HepG2 (cell line): ENCODE results near the gene TRIM37. TPM values are rescaled to one million over a fixed set of nuclear protein-coding genes. Genes with fewer than 3 reads are reported as not detected.

ENCODE experiments used
- ATAC-seq: fragments of 200-7000 bp; cut with Tn5 transposase; 3 replicates; pipeline ENCODE4 v1.9.1; 2020; ENCODE audit warnings: mild to moderate bottlenecking, moderate library complexity
- BruUV-seq: library from RNA; stranded (reverse); fragments of 400-500 nt; replicated peaks from 2 replicates; lab custom pipeline; 2021; lab: Mats Ljungman, UMichigan
- CTCF ChIA-PET: fragments of 300-600 bp; formaldehyde crosslinking; extraction: SDS; loops from one replicate; lab custom pipeline; 2021; ENCODE audit warnings: low total read pairs, inconsistent platforms, low intra/inter-chr PET ratio; lab: Yijun Ruan, JAX
- POLR2A ChIA-PET: fragments of 350-600 bp; sonication (Branson Sonifier 250); formaldehyde crosslinking; loops from one replicate; lab custom pipeline; 2020; ENCODE audit warnings: antibody characterized with exemption, inconsistent platforms; lab: Yijun Ruan, JAX
- DNase-seq: peaks from one replicate; pipeline ENCODE4 v3.0.0-alpha.2; 2015; ENCODE audit warnings: low spot score
- FAIRE-seq: peaks from 3 replicates; lab custom pipeline; 2011; peaks lifted over from hg19 to GRCh38; lab: Jason Lieb, UNC
- H2AFZ ChIP-seq: one replicate; pipeline ENCODE4 v1.6.1; 2011; ENCODE audit warnings: low read length, inconsistent platforms
- H3K27ac ChIP-seq: fragments of 300-600 bp; 3 replicates; pipeline ENCODE4 v1.8.0; 2011; ENCODE audit warnings: mixed run types, mild to moderate bottlenecking, mixed read lengths, low read length, inconsistent platforms; ENCODE audit not compliant: insufficient read depth; ENCODE audit errors: extremely low read length
- H3K27me3 ChIP-seq, 2 experiments: fragments of 200-600 bp in 1 of 2; 2 replicates in 1 of 2; 3 replicates in 1 of 2; pipeline versions ENCODE4 v1.6.0 to v1.8.0; 2011; ENCODE audit warnings: low read length in 2 of 2, mild to moderate bottlenecking in 2 of 2, moderate library complexity in 2 of 2, inconsistent platforms in 1 of 2; ENCODE audit not compliant: insufficient read depth in 2 of 2, control insufficient read depth in 1 of 2
- H3K36me3 ChIP-seq, 2 experiments: fragments of 200-600 bp in 1 of 2; replicated peaks in 1 of 2; 2 replicates in 1 of 2; 3 replicates in 1 of 2; pipeline versions ENCODE4 v1.5.1 to v1.8.0; 2011; ENCODE audit warnings: low read length in 2 of 2, inconsistent platforms in 1 of 2; ENCODE audit not compliant: insufficient read depth in 2 of 2, control insufficient read depth in 1 of 2
- H3K4me1 ChIP-seq: 2 replicates; pipeline ENCODE4 v1.5.1; 2012; ENCODE audit warnings: low read length, inconsistent platforms; ENCODE audit not compliant: insufficient read depth
- H3K4me2 ChIP-seq: 2 replicates; pipeline ENCODE4 v1.6.0; 2011; ENCODE audit warnings: low read depth, low read length, inconsistent platforms
- H3K4me3 ChIP-seq, 3 experiments: fragments of 200-600 bp in 1 of 3; sonication (generic), shearing (Covaris generic) in 1 of 3; replicated peaks in 1 of 3; 2 replicates each; pipeline ENCODE4 v1.5.1; 2011 to 2016; ENCODE audit warnings: low read length in 3 of 3, inconsistent platforms in 2 of 3, low read depth in 2 of 3, mild to moderate bottlenecking in 2 of 3, control low read depth in 1 of 3, mixed read lengths in 1 of 3; ENCODE audit not compliant: insufficient read depth in 1 of 3
- H3K79me2 ChIP-seq: one replicate; pipeline ENCODE4 v1.6.1; 2011; ENCODE audit warnings: low read length, inconsistent platforms; ENCODE audit not compliant: insufficient read depth
- H3K9ac ChIP-seq: 2 replicates; pipeline ENCODE4 v1.6.0; 2011; ENCODE audit warnings: mild to moderate bottlenecking, low read depth, low read length, inconsistent platforms; ENCODE audit not compliant: insufficient read depth
- H3K9me3 ChIP-seq: 2 replicates; pipeline ENCODE4 v1.5.1; 2012; ENCODE audit warnings: mild to moderate bottlenecking, low read length
- H4K20me1 ChIP-seq: 2 replicates; pipeline ENCODE4 v1.6.0; 2011; ENCODE audit warnings: inconsistent platforms, mild to moderate bottlenecking, low read length, moderate library complexity; ENCODE audit not compliant: insufficient read depth
- CSRNP1 ChIP-seq: sonication (generic); formaldehyde crosslinking; IDR thresholded peaks from 2 replicates; pipeline ENCODE4 v1.8.1; 2023; ENCODE audit warnings: mild to moderate bottlenecking, missing genetic modification reagents
- CSRNP2 ChIP-seq: sonication (generic); formaldehyde crosslinking; conservative IDR thresholded peaks from 2 replicates; pipeline ENCODE4 v1.8.0; 2022; ENCODE audit warnings: low read depth, missing genetic modification reagents
- DNMT1 ChIP-seq: sonication (generic); formaldehyde crosslinking; IDR thresholded peaks from 2 replicates; pipeline ENCODE4 v1.5.1; 2020; ENCODE audit warnings: mild to moderate bottlenecking, missing genetic modification reagents
- NFIB ChIP-seq: sonication (generic); formaldehyde crosslinking; IDR thresholded peaks from 2 replicates; pipeline ENCODE4 v1.9.0; 2021; ENCODE audit warnings: missing genetic modification reagents, mild to moderate bottlenecking, borderline replicate concordance
- NFYB ChIP-seq: sonication (generic); formaldehyde crosslinking; IDR thresholded peaks from 2 replicates; pipeline ENCODE4 v1.4.0; 2020; ENCODE audit warnings: missing genetic modification reagents
- SOX13 ChIP-seq, 3 experiments: fragments of 450-650 bp in 1 of 3; sonication (generic) in 1 of 3; formaldehyde crosslinking in 1 of 3; IDR thresholded peaks in 2 of 3; conservative IDR thresholded peaks in 1 of 3; 2 replicates each; pipeline versions ENCODE4 v1.5.0 to v1.6.1; 2016 to 2020; ENCODE audit warnings: antibody characterized with exemption in 1 of 3, mild to moderate bottlenecking in 1 of 3, missing compliant biosample characterization in 1 of 3, missing genetic modification reagents in 1 of 3, moderate library complexity in 1 of 3
- ZNF407 ChIP-seq: sonication (generic); formaldehyde crosslinking; IDR thresholded peaks from one replicate; pipeline ENCODE4 v1.5.1; 2020; ENCODE audit warnings: mild to moderate bottlenecking, missing genetic modification reagents; ENCODE audit errors: not compliant biosample characterization
- ZNF619 ChIP-seq: sonication (generic); formaldehyde crosslinking; IDR thresholded peaks from 2 replicates; pipeline ENCODE4 v1.4.0; 2020; ENCODE audit warnings: mild to moderate bottlenecking, missing genetic modification reagents
- ZNF746 ChIP-seq: sonication (generic); formaldehyde crosslinking; IDR thresholded peaks from 2 replicates; pipeline ENCODE4 v1.8.0; 2022; ENCODE audit warnings: mild to moderate bottlenecking, missing genetic modification reagents
- ZNF777 ChIP-seq: sonication (generic); formaldehyde crosslinking; IDR thresholded peaks from 2 replicates; pipeline ENCODE4 v1.4.0; 2020; ENCODE audit warnings: missing genetic modification reagents
- ZNF841 ChIP-seq: sonication (generic); formaldehyde crosslinking; IDR thresholded peaks from 2 replicates; pipeline ENCODE4 v1.8.1; 2023; ENCODE audit warnings: missing genetic modification reagents, borderline replicate concordance
- WGBS: methylation state at CpG from one replicate; pipeline ENCODE4 v1.1.6; 2017; ENCODE audit warnings: low lambda C conversion rate; 5-methylcytosine and 5-hydroxymethylcytosine counted together
- in situ Hi-C: cut with HindIII; loops from 2 replicates; pipeline ENCODE4 v1.10.0; 2017; ENCODE audit warnings: low pct_unique_long_range_greater_than_20kb; ENCODE audit not compliant: extremely low pct_ligation_motif_present
- intact Hi-C: fragments of 100-400 bp; cut with micrococcal nuclease; formaldehyde crosslinking; loops from one replicate; pipeline ENCODE4 v1.10.0; 2022; ENCODE audit not compliant: unreplicated experiment
- polyA plus RNA-seq, 8 experiments: library from polyadenylated mRNA; depleted of rRNA in 3 of 8; stranded (reverse) in 7 of 8; unstranded in 1 of 8; fragments of >200 nt; fragmentation: Illumina TruSeq in 4 of 8; extraction: Trizol in 4 of 8; gene quantifications; 2 replicates each; pipeline versions ENCODE4 v1.2.1 to v1.2.3, GENCODE V29; 2011 to 2016; ENCODE audit warnings: low read depth in 4 of 8, missing spikeins in 1 of 8, mixed read lengths in 1 of 8; ENCODE audit not compliant: insufficient read depth in 1 of 8
- total RNA-seq, 5 experiments: library from RNA; depleted of rRNA; stranded (reverse); fragments of >200 nt; fragmentation: Illumina TruSeq; extraction: Trizol; gene quantifications; 2 replicates each; pipeline ENCODE4 v1.2.3, GENCODE V29; 2016; ENCODE audit warnings: low read depth in 1 of 5

TRIM37 gene
- total and polyA plus RNA-seq, 2 of the 13 experiments (the other 11 are each of a cell fraction or from before 2014, with no cell fraction given), result 12.4 to 39.1 TPM

- TF ChIP-seq ZNF841 (CRISPR knock-in tag) (no peak), SOX13 (IDR thresholded peaks at IDR 0.05) (no peak), SOX13 (CRISPR knock-in tag; conservative IDR thresholded peaks at IDR 0.05 in 1 of 2, IDR thresholded peaks at IDR 0.05 in 1 of 2) (no peak), NFIB (CRISPR knock-in tag) (no peak), ZNF746 (CRISPR knock-in tag) (no peak), ZNF777 (CRISPR knock-in tag) (no peak)
- TF ChIP-seq, all 625 proteins: peak for 0
Measured at GRCh38 chr17:59037960-59038359, 68.7 kb downstream of the TRIM37 start (continued).

- Histone ChIP-seq H3K36me3 (peaks cover 7 to 23% of the 10 kb centered on the region in 2 experiments), H3K27ac (no peak overlapping the region), H3K9me3 (no peaks in the 10 kb centered on the region), H3K4me2 (no peak overlapping the region), H2AFZ (no peak overlapping the region), H3K9ac (no peak overlapping the region), H4K20me1 (no peaks in the 10 kb centered on the region), H3K4me3 (no peak overlapping the region), H3K27me3 (no peaks in the 10 kb centered on the region), H3K4me1 (no peaks in the 10 kb centered on the region), H3K79me2 (no peaks in the 10 kb centered on the region)
- intact Hi-C loops (no loop called here), in situ Hi-C loops (no loop called here)
- BruUV-seq, result no TSS peak
- no peak for DNase-seq
- POLR2A ChIA-PET, result no interaction called here
- 100% methylated on average over 1 of the region's 1 CpG for WGBS
- no peak for FAIRE-seq
- no peak for ATAC-seq
- CTCF ChIA-PET, result no interaction called here
- TF ChIP-seq CSRNP2 (no peak), CSRNP1 (no peak), NFYB (CRISPR knock-in tag) (no peak), ZNF619 (CRISPR knock-in tag) (no peak), DNMT1 (CRISPR knock-in tag) (no peak), ZNF407 (CRISPR knock-in tag) (no peak)
Measured at GRCh38 chr17:59030811-59031210, 75.9 kb downstream of the TRIM37 start.
